ENCODE measurements around the gene GRIK4. TPM values are rescaled to one million over a fixed set of nuclear protein-coding genes. Genes with fewer than 3 reads are reported as not detected.
"Not testable (repeated sequence)": the region's sequence is repeated elsewhere in the genome, so short reads cannot be mapped to it uniquely, and the experiment has no call there.

GRIK4 gene
- total and polyA plus RNA-seq, 2 experiments from 2014 or later = 0.28 to 0.45 TPM

- TF ChIP-seq CTCF (IDR thresholded peaks at IDR 0.05; ENCODE audit: low read depth, low read length) = no peak
- Histone ChIP-seq H3K27ac (no peak overlapping the region), H3K4me3 (no peak overlapping the region), H3K36me3 (no peaks in the 10 kb centered on the region), H3K4me1 (ENCODE audit: low read depth) (no peaks in the 10 kb centered on the region), H3K9me3 (ENCODE audit: low read depth) (no peaks in the 10 kb centered on the region), H3K27me3 (no peaks in the 10 kb centered on the region)
- DNase-seq (ENCODE audit: low read depth in 1 of 2, low spot score in 1 of 2) = no peak
Observed at GRCh38 chr11:121008551-121008950, 497.0 kb downstream of the GRIK4 start.

- Histone ChIP-seq H3K27ac (no peak overlapping the region), H3K27me3 (no peaks in the 10 kb centered on the region), H3K4me1 (ENCODE audit: low read depth) (no peaks in the 10 kb centered on the region), H3K36me3 (no peaks in the 10 kb centered on the region), H3K4me3 (no peak overlapping the region), H3K9me3 (ENCODE audit: low read depth) (no peaks in the 10 kb centered on the region)
- DNase-seq (ENCODE audit: low read depth in 1 of 2, low spot score in 1 of 2) = no peak
- no peak for TF ChIP-seq CTCF (IDR thresholded peaks at IDR 0.05; ENCODE audit: low read depth, low read length)
Observed at GRCh38 chr11:121012091-121012490, 500.5 kb downstream of the GRIK4 start.

- H3K4me3 ChIP-seq = no peak overlapping the region
- H3K27me3 ChIP-seq = no peaks in the 10 kb centered on the region
- no peaks in the 10 kb centered on the region for H3K4me1 ChIP-seq (ENCODE audit: low read depth)
- no peaks in the 10 kb centered on the region for H3K9me3 ChIP-seq (ENCODE audit: low read depth)
- H3K27ac ChIP-seq = no peak overlapping the region
- H3K36me3 ChIP-seq = no peaks in the 10 kb centered on the region
- no peak for TF ChIP-seq CTCF (IDR thresholded peaks at IDR 0.05; ENCODE audit: low read depth, low read length)
- no peak for DNase-seq (ENCODE audit: low read depth in 1 of 2, low spot score in 1 of 2)
Observed at GRCh38 chr11:121018746-121019145, 507.2 kb downstream of the GRIK4 start.

GRCh38 chr11:121021718-121022117, 510.2 kb downstream of the GRIK4 start:
- H3K9me3 ChIP-seq (ENCODE audit: low read depth); H3K27me3 ChIP-seq; H3K36me3 ChIP-seq; H3K27ac ChIP-seq; DNase-seq (ENCODE audit: low read depth in 1 of 2, low spot score in 1 of 2); H3K4me3 ChIP-seq: not testable (repeated sequence)
- peaks cover 13% of the 10 kb centered on the region for H3K4me1 ChIP-seq (ENCODE audit: low read depth)

GRCh38 chr11:121023848-121024751, 512.6 kb downstream of the GRIK4 start, which contains the start of gene TBCEL:
Gene TBCEL, plus strand, starts transcription at chr11:121024102. Its CDS starts 21,589 bp downstream, at chr11:121045691.
- peak within 1 kb of the TSS; percentile 90 for H3K27ac ChIP-seq
- H3K9me3 ChIP-seq (ENCODE audit: low read depth) = no peaks in the 10 kb centered on the region
- H3K27me3 ChIP-seq = no peaks in the 10 kb centered on the region
- H3K4me1 ChIP-seq (ENCODE audit: low read depth) = peaks cover 13% of the 10 kb centered on the region
- DNase-seq (ENCODE audit: low read depth in 1 of 2, low spot score in 1 of 2) = peak; percentile 92 to 95
- no peak for TF ChIP-seq CTCF (IDR thresholded peaks at IDR 0.05; ENCODE audit: low read depth, low read length)
- no peaks in the 10 kb centered on the region for H3K36me3 ChIP-seq
- H3K4me3 ChIP-seq = peak within 1 kb of the TSS; percentile 85

GRCh38 chr11:121024989-121025388, 513.4 kb downstream of the GRIK4 start:
- TF ChIP-seq CTCF (IDR thresholded peaks at IDR 0.05; ENCODE audit: low read depth, low read length) = no peak
- DNase-seq (ENCODE audit: low read depth in 1 of 2, low spot score in 1 of 2) = peak in 1 of 2 donors; percentile 90
- Histone ChIP-seq H3K36me3 (no peaks in the 10 kb centered on the region), H3K27me3 (no peaks in the 10 kb centered on the region), H3K4me1 (ENCODE audit: low read depth) (peaks cover 20% of the 10 kb centered on the region), H3K27ac (peak overlapping the region; percentile 90), H3K9me3 (ENCODE audit: low read depth) (no peaks in the 10 kb centered on the region), H3K4me3 (peak overlapping the region; percentile 85)
